HG03378 (cell line): ENCODE results near the gene MAL.

Source experiments
- ATAC-seq: cut with Tn5 transposase; IDR thresholded peaks from one replicate; pipeline ENCODE4 v1.9.1; 2021; ENCODE audit warnings: mild to moderate bottlenecking, moderate library complexity; ENCODE audit not compliant: unreplicated experiment

Gene MAL

GRCh38 chr2:95015261-95015912, 10.1 kb upstream of the MAL start:
- no peak for ATAC-seq

- no peak for ATAC-seq
Observed at GRCh38 chr2:95016616-95017015, 8.9 kb upstream of the MAL start.

GRCh38 chr2:95017071-95017501, 8.4 kb upstream of the MAL start:
- ATAC-seq, result no peak

GRCh38 chr2:95017836-95018235, 7.7 kb upstream of the MAL start:
- no peak for ATAC-seq

- ATAC-seq, result no peak
Observed at GRCh38 chr2:95018301-95018700, 7.2 kb upstream of the MAL start.

DNA sequence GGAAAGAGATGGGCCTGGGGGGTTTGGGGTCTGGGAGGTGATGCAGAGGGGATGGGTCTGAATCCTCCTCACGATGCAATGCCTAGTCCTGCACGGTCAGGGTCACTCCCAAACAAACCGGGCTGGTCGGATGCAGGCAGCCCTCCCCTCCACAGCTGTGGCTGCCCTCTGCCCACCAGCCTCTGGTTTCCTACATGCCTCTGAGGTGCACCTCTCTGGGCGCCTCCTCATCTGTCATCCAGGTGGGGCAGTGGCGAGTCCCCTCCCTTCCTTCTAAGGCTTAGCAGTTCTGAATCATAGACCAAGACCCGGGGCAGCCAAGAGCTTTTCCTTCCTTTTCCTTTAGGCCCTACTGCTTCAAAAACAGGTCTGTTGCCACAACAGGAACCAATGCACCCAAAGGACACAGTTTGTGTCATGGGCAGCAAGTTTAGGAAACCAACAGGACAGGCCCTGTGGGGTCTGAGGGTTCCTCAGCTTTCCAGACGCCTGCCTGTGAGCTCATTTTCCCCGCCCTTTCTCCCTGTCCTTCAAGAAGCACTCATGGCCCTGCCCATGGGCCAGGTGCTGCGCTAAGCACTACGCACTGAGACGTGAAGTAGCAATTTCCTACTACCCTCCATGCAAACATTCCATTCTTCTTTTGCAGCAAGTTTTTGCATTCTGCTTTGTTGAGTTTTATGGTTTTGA, 6.5 kb upstream of the MAL start:
- ATAC-seq, result no peak

- ATAC-seq, result no peak
Observed at GRCh38 chr2:95019572-95019971, 5.9 kb upstream of the MAL start.

- no peak for ATAC-seq
Observed at GRCh38 chr2:95020275-95021022, 5.1 kb upstream of the MAL start.

DNA sequence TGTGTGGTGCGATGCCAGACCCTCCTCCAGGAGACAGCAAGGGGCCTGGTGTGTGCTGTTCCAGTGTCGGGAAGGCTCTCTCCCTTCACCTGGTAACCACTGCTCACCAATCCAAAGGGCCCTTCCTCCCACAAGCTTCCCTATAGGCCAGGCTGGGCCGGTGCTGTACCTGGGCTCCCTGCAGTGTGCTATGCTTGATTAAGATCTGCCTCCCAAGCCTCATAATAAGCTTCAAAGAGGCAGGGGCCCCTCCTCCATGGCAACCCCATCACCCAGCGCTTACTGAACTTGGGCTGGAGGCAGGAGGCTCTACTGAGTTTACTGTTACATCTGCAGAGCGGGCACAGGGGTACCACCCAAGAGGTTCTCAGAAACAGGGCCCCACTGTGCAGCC, 4.5 kb upstream of the MAL start:
- ATAC-seq, result no peak

- no peak for ATAC-seq
Observed at GRCh38 chr2:95021847-95022246, 3.7 kb upstream of the MAL start.

GRCh38 chr2:95022309-95023221, 2.9 kb upstream of the MAL start:
- peak; percentile 90 for ATAC-seq

GRCh38 chr2:95023222-95023597, 2.3 kb upstream of the MAL start:
- peak; percentile 40 for ATAC-seq

- ATAC-seq, result no peak
Observed at GRCh38 chr2:95024371-95024770, 1.1 kb upstream of the MAL start.

DNA sequence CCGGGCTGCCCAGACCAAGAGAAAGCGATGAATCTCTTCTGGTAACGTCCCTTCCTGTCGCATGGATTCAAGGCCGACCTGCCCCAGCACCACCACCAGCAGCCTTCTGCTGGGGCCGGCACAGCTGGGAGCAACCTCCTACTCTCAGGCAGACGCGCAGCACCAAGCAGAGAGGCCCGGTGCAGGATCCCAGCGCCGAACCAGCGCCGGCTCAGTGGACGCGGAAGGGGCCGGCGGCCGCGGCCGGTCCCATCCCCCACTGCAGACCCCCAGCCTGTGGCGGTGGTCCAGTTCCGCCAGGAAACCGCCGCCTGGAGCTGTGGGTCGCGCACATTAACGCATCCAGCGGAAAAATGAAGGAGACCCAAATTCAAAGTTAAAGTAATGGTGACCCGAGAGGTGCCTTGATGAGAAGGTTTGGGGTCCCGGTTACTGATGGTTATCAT, 525 bp upstream of the MAL start:
- ATAC-seq, result no peak

GRCh38 chr2:95026471-95027368, 1.2 kb downstream of the MAL start:
- ATAC-seq, result no peak

- ATAC-seq, result no peak
Observed at GRCh38 chr2:95027369-95027720, 1.8 kb downstream of the MAL start.

DNA sequence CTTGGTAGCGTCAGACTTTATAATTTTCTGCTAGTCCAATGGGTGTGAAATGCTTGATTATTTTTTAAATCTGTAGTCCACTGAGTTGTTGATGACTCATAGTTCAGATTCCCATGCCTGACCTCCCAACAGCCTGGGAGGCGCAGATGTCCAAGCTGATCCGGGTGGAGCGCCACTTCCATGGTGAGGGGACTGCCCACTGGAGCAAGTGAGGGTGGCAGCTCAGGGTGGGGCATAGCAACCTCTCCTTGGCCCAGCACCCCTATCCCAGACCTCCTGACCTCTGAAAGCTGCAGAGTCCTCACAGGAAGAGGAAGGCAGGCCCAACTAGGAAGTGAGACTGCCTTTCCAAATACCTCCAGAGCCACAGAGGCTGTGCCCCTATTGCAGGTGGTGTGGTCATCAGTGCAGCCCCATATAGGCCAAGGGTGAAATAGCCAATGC, 4.4 kb downstream of the MAL start:
- ATAC-seq, result no peak

DNA sequence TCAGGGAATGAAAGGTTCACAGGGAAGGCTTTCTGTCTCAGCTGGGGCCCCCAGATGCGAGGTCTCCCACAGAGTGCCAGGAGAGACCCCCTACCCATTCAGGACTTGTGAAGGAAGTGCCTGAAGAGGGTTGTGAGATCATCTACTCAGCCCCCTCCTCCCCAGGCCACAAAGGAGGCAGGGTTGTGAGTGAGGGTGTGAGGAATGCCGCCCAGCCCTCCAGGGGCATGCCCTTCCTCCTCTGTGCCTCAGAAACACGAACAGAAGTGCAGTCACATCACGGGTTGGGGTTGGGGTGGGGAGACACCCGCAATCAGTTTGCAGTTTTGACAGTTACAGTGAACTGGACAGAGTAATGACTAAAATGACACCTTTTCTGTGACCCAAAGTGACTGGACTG, 5.0 kb downstream of the MAL start:
- no peak for ATAC-seq

- no peak for ATAC-seq
Observed at GRCh38 chr2:95031076-95031725, 5.7 kb downstream of the MAL start.

- ATAC-seq, result no peak
Observed at GRCh38 chr2:95031726-95032116, 6.2 kb downstream of the MAL start.
